Astrocyte of the cerebellum (primary cell): ENCODE results near the gene PDE6G.

Experiments used
- DNase-seq: peaks from one replicate; pipeline ENCODE4 v3.0.0-alpha.2; 2011; ENCODE audit warnings: low read depth
- H3K4me3 ChIP-seq: 2 replicates; pipeline ENCODE4 v1.5.1; 2011; ENCODE audit warnings: mild to moderate bottlenecking, low read depth, low read length, moderate library complexity
- CTCF ChIP-seq: IDR thresholded peaks from 2 replicates; pipeline ENCODE4 v1.5.1; 2012; ENCODE audit warnings: low read length, low read depth, moderate library complexity, mild to moderate bottlenecking; ENCODE audit errors: missing control alignments
- in situ Hi-C: cut with HindIII; loops from 2 replicates; pipeline ENCODE4 v1.10.0; 2017; ENCODE audit warnings: low sequenced_read_pairs

The PDE6G gene

GRCh38 chr17:81646869-81647600 lies 9.3 kb downstream of the PDE6G start:
- no peak for TF ChIP-seq CTCF
- in situ Hi-C loops = no loop called here
- no peak overlapping the region for H3K4me3 ChIP-seq

GRCh38 chr17:81644976-81645952 lies 11.1 kb downstream of the PDE6G start:
- H3K4me3 ChIP-seq = no peak overlapping the region
- in situ Hi-C loops = no loop called here
- no peak for DNase-seq
- no peak for TF ChIP-seq CTCF

More at GRCh38 chr17:81646869-81647600, 9.3 kb downstream of the PDE6G start:
- no peak for DNase-seq

GRCh38 chr17:81644496-81644895 lies 11.8 kb downstream of the PDE6G start:
- no peak for DNase-seq
- H3K4me3 ChIP-seq = no peak overlapping the region
- TF ChIP-seq CTCF = no peak
- in situ Hi-C loops = no loop called here

- no peak for DNase-seq
Measured at GRCh38 chr17:81641825-81642489, 14.4 kb downstream of the PDE6G start.

GRCh38 chr17:81640011-81640410 lies 16.3 kb downstream of the PDE6G start:
- no peak for TF ChIP-seq CTCF
- H3K4me3 ChIP-seq = no peak overlapping the region
- in situ Hi-C loops = no loop called here
- no peak for DNase-seq

More at GRCh38 chr17:81641825-81642489, 14.4 kb downstream of the PDE6G start:
- no peak overlapping the region for H3K4me3 ChIP-seq
- TF ChIP-seq CTCF = no peak
- in situ Hi-C loops = no loop called here

GRCh38 chr17:81638683-81639082 lies 17.7 kb downstream of the PDE6G start:
- DNase-seq = no peak
- H3K4me3 ChIP-seq = no peak overlapping the region
- TF ChIP-seq CTCF = no peak
- in situ Hi-C loops = no loop called here
